ENCODE results near the gene P2RX1. TPM values are rescaled to one million over a fixed set of nuclear protein-coding genes. Genes with fewer than 3 reads are reported as not detected.

P2RX1 gene
- total and polyA plus RNA-seq, 2 of the 4 experiments (the other 2 are of a cell fraction) = not detected

GRCh38 chr17:3905017-3905520 lies 11.2 kb downstream of the P2RX1 start:
- no peak overlapping the region for H2BK5ac ChIP-seq (ENCODE audit: low read depth, low read length, poor library complexity, severe bottlenecking)
- H3K79me1 ChIP-seq (ENCODE audit: low read depth in 1 of 2, low read length in 2 of 2) = no peaks in the 10 kb centered on the region
- ATAC-seq (ENCODE audit: low read depth) = no peak
- H3K56ac ChIP-seq (ENCODE audit: extremely low read depth, insufficient read depth, low read length) = no peak overlapping the region
- no peak overlapping the region for H2AK5ac ChIP-seq (ENCODE audit: low read depth, low read length)
- in situ Hi-C loops (cut with MboI; ENCODE audit: low sequenced_read_pairs) = no loop called here
- H4K91ac ChIP-seq (ENCODE audit: insufficient read depth, low read depth, low read length) = no peak overlapping the region
- H3K27me3 ChIP-seq (ENCODE audit: control insufficient read depth, insufficient read depth, low read length) = peaks cover 2% of the 10 kb centered on the region; the same call in 1 of the 2 replicates
- H2BK15ac ChIP-seq (ENCODE audit: low read depth, low read length) = no peak overlapping the region
- H2BK120ac ChIP-seq (ENCODE audit: low read depth, low read length) = no peak overlapping the region
- 0 out of 2 replicates have a peak, but pooled peaks cover 4% of the 10 kb centered on the region for H4K20me1 ChIP-seq (ENCODE audit: insufficient read depth, low read length)
- TF ChIP-seq MAZ (IDR thresholded peaks at IDR 0.05; ENCODE audit: borderline replicate concordance, low read depth, low read length) (no peak), RAD21 (IDR thresholded peaks at IDR 0.05; ENCODE audit: low read length) (no peak), CEBPB (IDR thresholded peaks at IDR 0.05; ENCODE audit: low read depth, low read length) (no peak), MAFK (IDR thresholded peaks at IDR 0.05; ENCODE audit: low read depth, low read length) (no peak), ELK1 (IDR thresholded peaks at IDR 0.05; ENCODE audit: borderline replicate concordance, low read depth, low read length) (no peak), RFX5 (IDR thresholded peaks at IDR 0.05; ENCODE audit: low read depth, low read length) (no peak), USF2 (IDR thresholded peaks at IDR 0.05; ENCODE audit: low read depth, low read length) (no peak), NFE2L2 (IDR thresholded peaks at IDR 0.05; ENCODE audit: low read depth, low read length) (no peak)
- no TSS peak for BruUV-seq (replicated peaks)
- no peak overlapping the region for H3K9ac ChIP-seq (ENCODE audit: low read depth, low read length)
- no peak overlapping the region for H2BK20ac ChIP-seq (ENCODE audit: low read depth, low read length)
- H4K8ac ChIP-seq (ENCODE audit: low read depth in 2 of 2, low read length in 2 of 2) = no peak overlapping the region
- no peak overlapping the region for H3K18ac ChIP-seq (ENCODE audit: low read depth, low read length)
- no peak overlapping the region for H3K4me3 ChIP-seq (ENCODE audit: insufficient read depth, low read depth, low read length)
- no peak overlapping the region for H4K5ac ChIP-seq (ENCODE audit: low read depth, low read length)
- H3K4ac ChIP-seq (ENCODE audit: low read depth, low read length) = no peak overlapping the region
- H3K27ac ChIP-seq (ENCODE audit: insufficient read depth, low read length) = no peak overlapping the region
- H3K14ac ChIP-seq (replicated peaks; ENCODE audit: low read depth, low read length) = no peak overlapping the region
- dilution Hi-C loops (cut with HindIII; ENCODE audit: low sequenced_read_pairs, unreplicated experiment) = no loop called here
- intact Hi-C loops (cut with micrococcal nuclease) = no loop called here
- H3K9me3 ChIP-seq (ENCODE audit: control insufficient read depth, insufficient read depth, low read length) = no peaks in the 10 kb centered on the region
- POLR2A ChIA-PET (ENCODE audit: unreplicated experiment) = no interaction called here
- H2AK9ac ChIP-seq (replicated peaks; ENCODE audit: low read depth, low read length, poor library complexity) = no peak overlapping the region
- H3K4me1 ChIP-seq (ENCODE audit: control insufficient read depth, insufficient read depth, low read length) = no peaks in the 10 kb centered on the region
- CTCF ChIA-PET = interaction anchor here (0.7 to 2.3 kb wide), 3 partner anchors 9 to 168 kb away, joined by 4 to 9 read pairs (median 6); no protein-coding TSS in a partner anchor
- no peak for DNase-seq
- no peak overlapping the region for H3K4me2 ChIP-seq (ENCODE audit: low read depth, low read length)
- no peak overlapping the region for H3K23ac ChIP-seq (ENCODE audit: low read depth, low read length)
- no peaks in the 10 kb centered on the region for H3K36me3 ChIP-seq (ENCODE audit: control insufficient read depth, insufficient read depth, low read length)
- 67% methylated on average over 2 of the region's 11 CpGs; no CpG with 5 or more reads in 1 of the 2 experiments for WGBS, 2 experiments (ENCODE audit: extremely low coverage in 2 of 2, insufficient read length in 1 of 2)
- H2AFZ ChIP-seq (replicated peaks; ENCODE audit: low read length, poor library complexity) = no peak overlapping the region
- no peaks in the 10 kb centered on the region for H3K9me1 ChIP-seq (ENCODE audit: insufficient read depth, low read length)
